HG03442 (cell line): Measurements from ENCODE around the gene PRIMA1.
A peak's percentile ranks its signal among the peaks of the same experiment; 100 is the strongest.

Experiments
- ATAC-seq: cut with Tn5 transposase; IDR thresholded peaks from one replicate; pipeline ENCODE4 v1.9.1; 2021; ENCODE audit warnings: mild to moderate bottlenecking, moderate library complexity; ENCODE audit not compliant: unreplicated experiment

PRIMA1 gene

GRCh38 chr14:93788293-93788542 is at the start of gene PRIMA1:
TSS of gene PRIMA1 (minus strand) at chr14:93788485. CDS start at chr14:93787718, 767 bp downstream.
- no peak for ATAC-seq

- no peak for ATAC-seq
Measured at GRCh38 chr14:93834699-93835371, 46.5 kb upstream of the PRIMA1 start.

- no peak for ATAC-seq
Measured at GRCh38 chr14:93832665-93833064, 44.4 kb upstream of the PRIMA1 start.

- ATAC-seq = no peak
Measured at GRCh38 chr14:93832081-93832480, 43.8 kb upstream of the PRIMA1 start.

GRCh38 chr14:93830753-93831461 is 42.6 kb upstream of the PRIMA1 start:
- ATAC-seq = no peak

- ATAC-seq = no peak
Measured at GRCh38 chr14:93829839-93830481, 41.7 kb upstream of the PRIMA1 start.

- no peak for ATAC-seq
Measured at GRCh38 chr14:93825235-93825553, 36.9 kb upstream of the PRIMA1 start.

- no peak for ATAC-seq
Measured at GRCh38 chr14:93824518-93825234, 36.4 kb upstream of the PRIMA1 start.

- no peak for ATAC-seq
Measured at GRCh38 chr14:93824076-93824475, 35.8 kb upstream of the PRIMA1 start.

- no peak for ATAC-seq
Measured at GRCh38 chr14:93821051-93821450, 32.8 kb upstream of the PRIMA1 start.

- ATAC-seq = no peak
Measured at GRCh38 chr14:93818857-93819256, 30.6 kb upstream of the PRIMA1 start.

GRCh38 chr14:93811676-93812075 is 23.4 kb upstream of the PRIMA1 start:
- ATAC-seq = no peak

GRCh38 chr14:93811020-93811419 is 22.7 kb upstream of the PRIMA1 start:
- no peak for ATAC-seq

- ATAC-seq = peak; percentile 61
Measured at GRCh38 chr14:93809491-93810420, 21.5 kb upstream of the PRIMA1 start.

GRCh38 chr14:93804654-93805053 is 16.4 kb upstream of the PRIMA1 start:
- no peak for ATAC-seq

- no peak for ATAC-seq
Measured at GRCh38 chr14:93803408-93804318, 15.4 kb upstream of the PRIMA1 start.

- no peak for ATAC-seq
Measured at GRCh38 chr14:93799989-93800921, 12.0 kb upstream of the PRIMA1 start.

GRCh38 chr14:93799617-93799988 is 11.3 kb upstream of the PRIMA1 start:
- no peak for ATAC-seq

- no peak for ATAC-seq
Measured at GRCh38 chr14:93797536-93797935, 9.3 kb upstream of the PRIMA1 start.
